ENCODE results near the gene DECR2.

DNA sequence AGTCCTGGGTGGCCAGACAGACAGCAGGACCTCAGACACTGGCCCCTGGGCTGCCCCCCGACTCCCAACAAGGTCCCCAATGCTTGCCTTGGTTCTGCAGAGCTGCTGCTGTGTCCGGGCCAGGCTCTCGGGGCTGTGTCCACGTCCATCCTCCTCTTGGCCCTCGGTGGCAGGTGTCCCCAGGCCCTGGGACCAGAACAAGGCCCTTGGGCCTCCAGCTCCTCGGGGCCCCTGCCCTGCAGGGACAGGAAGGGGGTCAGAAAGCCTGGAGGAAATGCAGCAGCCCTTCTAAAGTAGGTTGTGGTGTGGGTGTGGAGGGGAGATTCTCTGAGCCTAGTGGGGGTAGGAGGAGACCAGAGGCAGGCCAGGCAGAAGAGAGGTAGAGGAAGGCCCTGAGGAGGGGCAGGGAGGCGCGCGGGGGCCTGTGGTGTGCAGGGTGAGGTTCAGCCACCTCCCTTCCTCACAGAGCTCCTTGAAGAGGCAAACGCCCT, 46.7 kb upstream of the DECR2 start:
- TF ChIP-seq POLR2AphosphoS5 (IDR thresholded peaks at IDR 0.05; ENCODE audit: insufficient read depth in 1 of 2, low read depth in 1 of 2) (no peak), POLR2A (IDR thresholded peaks at IDR 0.05) (no peak)
- TF ChIP-seq, protein P1, sequence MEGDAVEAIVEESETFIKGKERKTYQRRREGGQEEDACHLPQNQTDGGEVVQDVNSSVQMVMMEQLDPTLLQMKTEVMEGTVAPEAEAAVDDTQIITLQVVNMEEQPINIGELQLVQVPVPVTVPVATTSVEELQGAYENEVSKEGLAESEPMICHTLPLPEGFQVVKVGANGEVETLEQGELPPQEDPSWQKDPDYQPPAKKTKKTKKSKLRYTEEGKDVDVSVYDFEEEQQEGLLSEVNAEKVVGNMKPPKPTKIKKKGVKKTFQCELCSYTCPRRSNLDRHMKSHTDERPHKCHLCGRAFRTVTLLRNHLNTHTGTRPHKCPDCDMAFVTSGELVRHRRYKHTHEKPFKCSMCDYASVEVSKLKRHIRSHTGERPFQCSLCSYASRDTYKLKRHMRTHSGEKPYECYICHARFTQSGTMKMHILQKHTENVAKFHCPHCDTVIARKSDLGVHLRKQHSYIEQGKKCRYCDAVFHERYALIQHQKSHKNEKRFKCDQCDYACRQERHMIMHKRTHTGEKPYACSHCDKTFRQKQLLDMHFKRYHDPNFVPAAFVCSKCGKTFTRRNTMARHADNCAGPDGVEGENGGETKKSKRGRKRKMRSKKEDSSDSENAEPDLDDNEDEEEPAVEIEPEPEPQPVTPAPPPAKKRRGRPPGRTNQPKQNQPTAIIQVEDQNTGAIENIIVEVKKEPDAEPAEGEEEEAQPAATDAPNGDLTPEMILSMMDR (IDR thresholded peaks at IDR 0.05): no peak

Data from vagina (tissue), 2 donors.